ENCODE results near the gene AUTS2.
A peak's percentile ranks its signal among the peaks of the same experiment; 100 is the strongest.

Gene AUTS2

DNA sequence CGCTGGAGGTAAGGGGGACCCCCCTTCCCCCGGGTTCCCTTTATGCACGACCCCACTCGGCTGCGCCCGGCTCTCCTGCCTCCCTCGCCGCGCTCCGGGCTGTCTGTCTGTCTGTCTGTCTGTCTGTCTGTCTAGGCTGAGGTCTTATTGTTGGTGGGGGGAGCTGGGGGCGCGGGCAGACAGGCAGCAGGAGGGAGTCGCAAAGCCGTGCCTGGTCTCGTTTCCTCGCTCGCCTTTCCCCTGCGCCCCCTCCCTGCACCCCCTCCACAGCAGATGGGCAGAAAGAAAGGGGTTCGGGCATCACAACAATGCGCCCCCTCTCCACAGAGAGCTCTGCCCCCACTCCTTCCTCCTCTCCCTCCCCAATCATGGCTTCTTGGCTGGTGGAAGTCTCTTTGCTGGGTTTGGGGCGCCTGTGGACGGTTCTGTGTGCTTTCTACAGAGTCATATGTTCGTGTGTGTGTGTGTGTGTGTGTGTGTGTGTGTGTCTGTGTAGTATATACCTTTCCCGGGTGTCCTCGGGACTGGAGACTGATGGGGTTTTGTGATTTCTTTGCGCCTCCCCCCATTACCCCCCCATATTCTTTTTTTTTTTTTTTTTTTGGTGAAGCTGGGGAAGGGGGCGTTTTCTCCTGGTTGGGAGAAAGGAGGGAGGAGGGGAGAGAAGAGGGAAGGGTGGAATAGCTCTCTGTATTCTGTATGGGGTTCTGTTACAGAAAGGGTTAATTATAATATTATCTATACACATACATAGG is 1.9 kb downstream of the AUTS2 start (continued):
- TF ChIP-seq, protein P1, sequence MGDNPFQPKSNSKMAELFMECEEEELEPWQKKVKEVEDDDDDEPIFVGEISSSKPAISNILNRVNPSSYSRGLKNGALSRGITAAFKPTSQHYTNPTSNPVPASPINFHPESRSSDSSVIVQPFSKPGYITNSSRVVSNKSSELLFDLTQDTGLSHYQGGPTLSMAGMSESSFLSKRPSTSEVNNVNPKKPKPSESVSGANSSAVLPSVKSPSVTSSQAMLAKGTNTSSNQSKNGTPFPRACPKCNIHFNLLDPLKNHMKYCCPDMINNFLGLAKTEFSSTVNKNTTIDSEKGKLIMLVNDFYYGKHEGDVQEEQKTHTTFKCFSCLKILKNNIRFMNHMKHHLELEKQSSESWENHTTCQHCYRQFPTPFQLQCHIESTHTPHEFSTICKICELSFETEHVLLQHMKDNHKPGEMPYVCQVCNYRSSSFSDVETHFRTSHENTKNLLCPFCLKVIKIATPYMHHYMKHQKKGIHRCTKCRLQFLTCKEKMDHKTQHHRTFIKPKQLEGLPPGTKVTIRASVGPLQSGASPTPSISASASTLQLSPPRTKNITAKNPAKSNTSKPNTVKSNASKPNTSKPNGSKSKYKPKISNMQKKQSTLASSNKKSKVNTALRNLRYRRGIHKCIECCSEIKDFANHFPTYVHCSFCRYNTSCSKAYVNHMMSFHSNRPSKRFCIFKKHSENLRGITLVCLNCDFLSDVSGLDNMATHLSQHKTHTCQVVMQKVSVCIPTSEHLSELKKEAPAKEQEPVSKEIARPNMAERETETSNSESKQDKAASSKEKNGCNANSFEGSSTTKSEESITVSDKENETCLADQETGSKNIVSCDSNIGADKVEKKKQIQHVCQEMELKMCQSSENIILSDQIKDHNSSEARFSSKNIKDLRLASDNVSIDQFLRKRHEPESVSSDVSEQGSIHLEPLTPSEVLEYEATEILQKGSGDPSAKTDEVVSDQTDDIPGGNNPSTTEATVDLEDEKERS (tag by site-specific recombination; IDR thresholded peaks at IDR 0.05): no peak
- TF ChIP-seq WT1 (tag by site-specific recombination; IDR thresholded peaks at IDR 0.05) (no peak), ZNF664 (tag by site-specific recombination; IDR thresholded peaks at IDR 0.05) (no peak), ZBTB21 (tag by site-specific recombination; IDR thresholded peaks at IDR 0.05) (no peak), ZBTB17 (tag by site-specific recombination; IDR thresholded peaks at IDR 0.05) (no peak), ZNF548 (tag by site-specific recombination; IDR thresholded peaks at IDR 0.05) (no peak), KLF10 (tag by site-specific recombination; IDR thresholded peaks at IDR 0.05) (no peak), ZNF610 (tag by site-specific recombination; IDR thresholded peaks at IDR 0.05; ENCODE audit: borderline replicate concordance) (no peak), ZNF791 (tag by site-specific recombination; IDR thresholded peaks at IDR 0.05) (no peak), ZXDB (tag by site-specific recombination; IDR thresholded peaks at IDR 0.05) (no peak), ZNF140 (tag by site-specific recombination; IDR thresholded peaks at IDR 0.05) (no peak), ZBTB7A (tag by site-specific recombination; IDR thresholded peaks at IDR 0.05; ENCODE audit: low read depth) (no peak; the same call in 1 of the 2 replicates), ZNF521 (tag by site-specific recombination; IDR thresholded peaks at IDR 0.05) (no peak), MEIS1 (CRISPR knock-in tag; IDR thresholded peaks at IDR 0.05; ENCODE audit: borderline replicate concordance) (no peak), ZNF510 (tag by site-specific recombination; IDR thresholded peaks at IDR 0.05; ENCODE audit: insufficient replicate concordance) (no peak), ZNF175 (tag by site-specific recombination; IDR thresholded peaks at IDR 0.05) (no peak), SCRT2 (tag by site-specific recombination; IDR thresholded peaks at IDR 0.05) (no peak), ZFP3 (tag by site-specific recombination; IDR thresholded peaks at IDR 0.05; ENCODE audit: low read depth) (peak; percentile 24; the same call in 1 of the 2 replicates), ZNF707 (tag by site-specific recombination; IDR thresholded peaks at IDR 0.05) (no peak), RBAK (tag by site-specific recombination; IDR thresholded peaks at IDR 0.05) (no peak), ZNF701 (tag by site-specific recombination; IDR thresholded peaks at IDR 0.05) (no peak), ZNF621 (tag by site-specific recombination; IDR thresholded peaks at IDR 0.05) (no peak)
- TF ChIP-seq, protein P2, sequence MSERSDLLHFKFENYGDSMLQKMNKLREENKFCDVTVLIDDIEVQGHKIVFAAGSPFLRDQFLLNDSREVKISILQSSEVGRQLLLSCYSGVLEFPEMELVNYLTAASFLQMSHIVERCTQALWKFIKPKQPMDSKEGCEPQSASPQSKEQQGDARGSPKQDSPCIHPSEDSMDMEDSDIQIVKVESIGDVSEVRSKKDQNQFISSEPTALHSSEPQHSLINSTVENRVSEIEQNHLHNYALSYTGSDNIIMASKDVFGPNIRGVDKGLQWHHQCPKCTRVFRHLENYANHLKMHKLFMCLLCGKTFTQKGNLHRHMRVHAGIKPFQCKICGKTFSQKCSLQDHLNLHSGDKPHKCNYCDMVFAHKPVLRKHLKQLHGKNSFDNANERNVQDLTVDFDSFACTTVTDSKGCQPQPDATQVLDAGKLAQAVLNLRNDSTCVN (tag by site-specific recombination; optimal IDR thresholded peaks at IDR 0.05): peak; percentile 24
- TF ChIP-seq, protein P3, sequence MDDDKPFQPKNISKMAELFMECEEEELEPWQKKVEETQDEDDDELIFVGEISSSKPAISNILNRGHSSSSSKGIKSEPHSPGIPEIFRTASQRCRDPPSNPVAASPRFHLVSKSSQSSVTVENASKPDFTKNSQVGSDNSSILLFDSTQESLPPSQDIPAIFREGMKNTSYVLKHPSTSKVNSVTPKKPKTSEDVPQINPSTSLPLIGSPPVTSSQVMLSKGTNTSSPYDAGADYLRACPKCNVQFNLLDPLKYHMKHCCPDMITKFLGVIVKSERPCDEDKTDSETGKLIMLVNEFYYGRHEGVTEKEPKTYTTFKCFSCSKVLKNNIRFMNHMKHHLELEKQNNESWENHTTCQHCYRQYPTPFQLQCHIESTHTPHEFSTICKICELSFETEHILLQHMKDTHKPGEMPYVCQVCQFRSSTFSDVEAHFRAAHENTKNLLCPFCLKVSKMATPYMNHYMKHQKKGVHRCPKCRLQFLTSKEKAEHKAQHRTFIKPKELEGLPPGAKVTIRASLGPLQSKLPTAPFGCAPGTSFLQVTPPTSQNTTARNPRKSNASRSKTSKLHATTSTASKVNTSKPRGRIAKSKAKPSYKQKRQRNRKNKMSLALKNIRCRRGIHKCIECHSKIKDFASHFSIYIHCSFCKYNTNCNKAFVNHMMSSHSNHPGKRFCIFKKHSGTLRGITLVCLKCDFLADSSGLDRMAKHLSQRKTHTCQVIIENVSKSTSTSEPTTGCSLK (tag by site-specific recombination; IDR thresholded peaks at IDR 0.05): no peak
- TF ChIP-seq, protein P4, sequence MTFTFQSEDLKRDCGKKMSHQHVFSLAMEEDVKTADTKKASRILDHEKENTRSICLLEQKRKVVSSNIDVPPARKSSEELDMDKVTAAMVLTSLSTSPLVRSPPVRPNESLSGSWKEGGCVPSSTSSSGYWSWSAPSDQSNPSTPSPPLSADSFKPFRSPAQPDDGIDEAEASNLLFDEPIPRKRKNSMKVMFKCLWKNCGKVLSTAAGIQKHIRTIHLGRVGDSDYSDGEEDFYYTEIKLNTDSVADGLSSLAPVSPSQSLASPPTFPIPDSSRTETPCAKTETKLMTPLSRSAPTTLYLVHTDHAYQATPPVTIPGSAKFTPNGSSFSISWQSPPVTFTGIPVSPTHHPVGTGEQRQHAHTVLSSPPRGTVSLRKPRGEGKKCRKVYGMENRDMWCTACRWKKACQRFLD (tag by site-specific recombination; IDR thresholded peaks at IDR 0.05): no peak
- TF ChIP-seq, protein P5, sequence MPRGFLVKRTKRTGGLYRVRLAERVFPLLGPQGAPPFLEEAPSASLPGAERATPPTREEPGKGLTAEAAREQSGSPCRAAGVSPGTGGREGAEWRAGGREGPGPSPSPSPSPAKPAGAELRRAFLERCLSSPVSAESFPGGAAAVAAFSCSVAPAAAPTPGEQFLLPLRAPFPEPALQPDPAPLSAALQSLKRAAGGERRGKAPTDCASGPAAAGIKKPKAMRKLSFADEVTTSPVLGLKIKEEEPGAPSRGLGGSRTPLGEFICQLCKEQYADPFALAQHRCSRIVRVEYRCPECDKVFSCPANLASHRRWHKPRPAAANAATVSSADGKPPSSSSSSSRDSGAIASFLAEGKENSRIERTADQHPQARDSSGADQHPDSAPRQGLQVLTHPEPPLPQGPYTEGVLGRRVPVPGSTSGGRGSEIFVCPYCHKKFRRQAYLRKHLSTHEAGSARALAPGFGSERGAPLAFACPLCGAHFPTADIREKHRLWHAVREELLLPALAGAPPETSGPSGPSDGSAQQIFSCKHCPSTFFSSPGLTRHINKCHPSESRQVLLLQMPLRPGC (tag by site-specific recombination; IDR thresholded peaks at IDR 0.05): no peak
- TF ChIP-seq, protein P6, sequence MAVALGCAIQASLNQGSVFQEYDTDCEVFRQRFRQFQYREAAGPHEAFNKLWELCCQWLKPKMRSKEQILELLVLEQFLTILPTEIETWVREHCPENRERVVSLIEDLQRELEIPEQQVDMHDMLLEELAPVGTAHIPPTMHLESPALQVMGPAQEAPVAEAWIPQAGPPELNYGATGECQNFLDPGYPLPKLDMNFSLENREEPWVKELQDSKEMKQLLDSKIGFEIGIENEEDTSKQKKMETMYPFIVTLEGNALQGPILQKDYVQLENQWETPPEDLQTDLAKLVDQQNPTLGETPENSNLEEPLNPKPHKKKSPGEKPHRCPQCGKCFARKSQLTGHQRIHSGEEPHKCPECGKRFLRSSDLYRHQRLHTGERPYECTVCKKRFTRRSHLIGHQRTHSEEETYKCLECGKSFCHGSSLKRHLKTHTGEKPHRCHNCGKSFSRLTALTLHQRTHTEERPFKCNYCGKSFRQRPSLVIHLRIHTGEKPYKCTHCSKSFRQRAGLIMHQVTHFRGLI (tag by site-specific recombination; IDR thresholded peaks at IDR 0.05): no peak
- TF ChIP-seq, protein P7, sequence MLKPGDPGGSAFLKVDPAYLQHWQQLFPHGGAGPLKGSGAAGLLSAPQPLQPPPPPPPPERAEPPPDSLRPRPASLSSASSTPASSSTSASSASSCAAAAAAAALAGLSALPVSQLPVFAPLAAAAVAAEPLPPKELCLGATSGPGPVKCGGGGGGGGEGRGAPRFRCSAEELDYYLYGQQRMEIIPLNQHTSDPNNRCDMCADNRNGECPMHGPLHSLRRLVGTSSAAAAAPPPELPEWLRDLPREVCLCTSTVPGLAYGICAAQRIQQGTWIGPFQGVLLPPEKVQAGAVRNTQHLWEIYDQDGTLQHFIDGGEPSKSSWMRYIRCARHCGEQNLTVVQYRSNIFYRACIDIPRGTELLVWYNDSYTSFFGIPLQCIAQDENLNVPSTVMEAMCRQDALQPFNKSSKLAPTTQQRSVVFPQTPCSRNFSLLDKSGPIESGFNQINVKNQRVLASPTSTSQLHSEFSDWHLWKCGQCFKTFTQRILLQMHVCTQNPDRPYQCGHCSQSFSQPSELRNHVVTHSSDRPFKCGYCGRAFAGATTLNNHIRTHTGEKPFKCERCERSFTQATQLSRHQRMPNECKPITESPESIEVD (tag by site-specific recombination; IDR thresholded peaks at IDR 0.05): no peak
